Stomach (tissue), 9 donors: ENCODE measurements around the gene DBET. TPM values are rescaled to one million over a fixed set of nuclear protein-coding genes. Genes with fewer than 3 reads are reported as not detected.
"Not testable (repeated sequence)": the region's sequence is repeated elsewhere in the genome, so short reads cannot be mapped to it uniquely, and the experiment has no call there.

Experiments
- DNase-seq, 2 donors: peaks; one replicate each; pipeline versions ENCODE4 v3.0.0 to v3.0.0-alpha.2; 2013 to 2019
- H3K27ac ChIP-seq, 5 donors: fragments of 200-600 bp in 4 of 5; sonication (generic) in 4 of 5; one replicate each; pipeline ENCODE4 v1.5.1; 2013 to 2019; ENCODE audit warnings: mild to moderate bottlenecking in 1 of 5, moderate library complexity in 1 of 5
- H3K27me3 ChIP-seq, 3 donors: fragments of 200-600 bp; sonication (generic); one replicate each; pipeline ENCODE4 v1.5.1; 2017 to 2019; ENCODE audit warnings: mixed run types in 1 of 3
- H3K36me3 ChIP-seq, 4 donors: fragments of 200-600 bp; sonication (generic); 1 replicate in 3 of 4; 2 replicates in 1 of 4; pipeline ENCODE4 v1.5.1; 2016 to 2019
- H3K4me1 ChIP-seq, 4 donors: fragments of 200-600 bp; sonication (generic); one replicate each; pipeline ENCODE4 v1.5.1; 2016 to 2019
- H3K4me3 ChIP-seq, 4 donors: fragments of 200-600 bp; sonication (generic) in 3 of 4; one replicate each; pipeline ENCODE4 v1.5.1; 2016 to 2019; ENCODE audit warnings: mild to moderate bottlenecking in 1 of 4
- H3K9me3 ChIP-seq, 4 donors: fragments of 200-600 bp; sonication (generic); one replicate each; pipeline ENCODE4 v1.5.1; 2016 to 2019
- CTCF ChIP-seq, 7 experiments: fragments of 450-650 bp in 4 of 7; fragments of 200-600 bp in 3 of 7; sonication (generic) in 3 of 7; IDR thresholded peaks; one replicate each; pipeline ENCODE4 v1.5.1; 2016 to 2019; ENCODE audit warnings: antibody characterized with exemption in 7 of 7, control low read depth in 2 of 7, mild to moderate bottlenecking in 1 of 7
- EP300 ChIP-seq: sonication (generic); formaldehyde crosslinking; IDR thresholded peaks from one replicate; pipeline ENCODE4 v1.6.1; 2017; ENCODE audit warnings: antibody characterized with exemption
- POLR2A ChIP-seq, 4 donors: fragments of 450-650 bp; IDR thresholded peaks; one replicate each; pipeline ENCODE4 v1.6.1; 2016; ENCODE audit warnings: antibody characterized with exemption in 4 of 4, control low read depth in 2 of 4, mild to moderate bottlenecking in 1 of 4, moderate library complexity in 1 of 4
- POLR2AphosphoS5 ChIP-seq, 3 donors: sonication (generic); formaldehyde crosslinking; IDR thresholded peaks; one replicate each; pipeline ENCODE4 v1.6.1; 2016; ENCODE audit warnings: antibody characterized with exemption in 3 of 3
- WGBS, 5 donors: extraction: QIAGEN DNeasy Blood & Tissue Kit in 3 of 5; methylation state at CpG; one replicate each; pipeline versions ENCODE4 v1.1.5 to v1.1.7; 2013 to 2018; 5-methylcytosine and 5-hydroxymethylcytosine counted together
- intact Hi-C: fragments of 100-400 bp; cut with DNase I; formaldehyde crosslinking; loops from one replicate; pipeline ENCODE4 v1.15.1; 2023; ENCODE audit warnings: low total_unique reads
- polyA plus RNA-seq, 3 donors: library from polyadenylated mRNA; stranded (reverse); fragments of 200-250 nt; gene quantifications; one replicate each; pipeline ENCODE4 v1.2.3, GENCODE V29; 2013
- total RNA-seq, 5 donors: library from RNA; depleted of rRNA; stranded (reverse); fragments of >200 nt; gene quantifications; one replicate each; pipeline versions ENCODE4 v1.1.0 to v1.2.3, GENCODE V29; 2014 to 2016
- donor health status: healthy with polysubstance abuse.
- donor health status: Bipolar disorder and iron deficiency.
- donor health status: healthy.

DBET gene
- total and polyA plus RNA-seq, 8 donors: not detected

- peaks cover 7 to 65% (median 41%) of the 10 kb centered on the region in 4 donors for H3K4me1 ChIP-seq
- 4 to 8% (median 5%) methylated on average over 47 to 62 of the region's 62 CpGs for WGBS, 5 donors
- no peak for TF ChIP-seq POLR2A (IDR thresholded peaks at IDR 0.05)
- TF ChIP-seq EP300: no peak
- TF ChIP-seq CTCF (IDR thresholded peaks at IDR 0.05): no peak
- no peak for TF ChIP-seq POLR2AphosphoS5 (IDR thresholded peaks at IDR 0.05)
- intact Hi-C loops: no loop called here
- H3K36me3 ChIP-seq: no peaks in the 10 kb centered on the region
- peak in 1 of 2 donors; percentile 4 for DNase-seq
- no peaks in the 10 kb centered on the region for H3K9me3 ChIP-seq
- peak overlapping the region in 1 of 4 donors; percentile 13 for H3K4me3 ChIP-seq
- H3K27me3 ChIP-seq: peaks cover 22 to 98% (median 78%) of the 10 kb centered on the region in 3 donors
- no peak overlapping the region for H3K27ac ChIP-seq
Observed at GRCh38 chr4:190017357-190018200, 46.7 kb upstream of the DBET start.

- Histone ChIP-seq H3K27ac (no peak overlapping the region), H3K4me3 (no peak overlapping the region)
- WGBS, 5 donors: 10 to 13% (median 12%) methylated on average over 30 to 38 of the region's 38 CpGs
Observed at GRCh38 chr4:190018201-190018920, 45.9 kb upstream of the DBET start.

GRCh38 chr4:190019023-190019858 is 45.1 kb upstream of the DBET start:
- no peaks in the 10 kb centered on the region for H3K9me3 ChIP-seq
- TF ChIP-seq EP300: no peak
- no peak for TF ChIP-seq POLR2A (IDR thresholded peaks at IDR 0.05)
- no peak for TF ChIP-seq CTCF (IDR thresholded peaks at IDR 0.05)
- no peak for TF ChIP-seq POLR2AphosphoS5 (IDR thresholded peaks at IDR 0.05)
- H3K4me3 ChIP-seq: no peak overlapping the region
- no peaks in the 10 kb centered on the region for H3K36me3 ChIP-seq
- DNase-seq: peak in 1 of 2 donors; percentile 3
- WGBS, 5 donors: 7 to 13% (median 10%) methylated on average over 34 to 57 of the region's 57 CpGs
- H3K4me1 ChIP-seq: peaks cover 7 to 69% (median 44%) of the 10 kb centered on the region in 4 donors
- peaks cover 22 to 89% (median 79%) of the 10 kb centered on the region in 3 donors for H3K27me3 ChIP-seq
- intact Hi-C loops: no loop called here
- no peak overlapping the region for H3K27ac ChIP-seq

More at GRCh38 chr4:190018201-190018920, 45.9 kb upstream of the DBET start:
- Histone ChIP-seq H3K36me3 (no peaks in the 10 kb centered on the region), H3K4me1 (peaks cover 7 to 69% (median 44%) of the 10 kb centered on the region in 4 donors), H3K27me3 (peaks cover 22 to 93% (median 77%) of the 10 kb centered on the region in 3 donors), H3K9me3 (no peaks in the 10 kb centered on the region)
- no peak for DNase-seq
- intact Hi-C loops: no loop called here
- TF ChIP-seq POLR2A (IDR thresholded peaks at IDR 0.05) (no peak), POLR2AphosphoS5 (IDR thresholded peaks at IDR 0.05) (no peak), EP300 (no peak), CTCF (IDR thresholded peaks at IDR 0.05) (no peak)

GRCh38 chr4:190019859-190020463 is 44.3 kb upstream of the DBET start:
- 18 to 31% (median 24%) methylated on average over 29 of the region's 29 CpGs for WGBS, 5 donors
- H3K27ac ChIP-seq, H3K36me3 ChIP-seq, H3K9me3 ChIP-seq, intact Hi-C loops, H3K4me3 ChIP-seq: not testable (repeated sequence)
- peaks cover 22 to 82% (median 72%) of the 10 kb centered on the region in 3 donors for H3K27me3 ChIP-seq
- DNase-seq: peak in 1 of 2 donors; percentile 2
- H3K4me1 ChIP-seq: peaks cover 2 to 64% (median 39%) of the 10 kb centered on the region in 4 donors
